ENCODE measurements around the gene LCN10.

Gene LCN10

GRCh38 chr9:136740069-136740468, 2.7 kb downstream of the LCN10 start:
- H3K4me3 ChIP-seq (replicated peaks; ENCODE audit: insufficient read depth, low read length) = no peak overlapping the region
- no peak for TF ChIP-seq GABPA (IDR thresholded peaks at IDR 0.05; ENCODE audit: low read depth)
- TF ChIP-seq SPI1 (IDR thresholded peaks at IDR 0.05; ENCODE audit: borderline replicate concordance, low read depth) = no peak
- TF ChIP-seq, protein P1, sequence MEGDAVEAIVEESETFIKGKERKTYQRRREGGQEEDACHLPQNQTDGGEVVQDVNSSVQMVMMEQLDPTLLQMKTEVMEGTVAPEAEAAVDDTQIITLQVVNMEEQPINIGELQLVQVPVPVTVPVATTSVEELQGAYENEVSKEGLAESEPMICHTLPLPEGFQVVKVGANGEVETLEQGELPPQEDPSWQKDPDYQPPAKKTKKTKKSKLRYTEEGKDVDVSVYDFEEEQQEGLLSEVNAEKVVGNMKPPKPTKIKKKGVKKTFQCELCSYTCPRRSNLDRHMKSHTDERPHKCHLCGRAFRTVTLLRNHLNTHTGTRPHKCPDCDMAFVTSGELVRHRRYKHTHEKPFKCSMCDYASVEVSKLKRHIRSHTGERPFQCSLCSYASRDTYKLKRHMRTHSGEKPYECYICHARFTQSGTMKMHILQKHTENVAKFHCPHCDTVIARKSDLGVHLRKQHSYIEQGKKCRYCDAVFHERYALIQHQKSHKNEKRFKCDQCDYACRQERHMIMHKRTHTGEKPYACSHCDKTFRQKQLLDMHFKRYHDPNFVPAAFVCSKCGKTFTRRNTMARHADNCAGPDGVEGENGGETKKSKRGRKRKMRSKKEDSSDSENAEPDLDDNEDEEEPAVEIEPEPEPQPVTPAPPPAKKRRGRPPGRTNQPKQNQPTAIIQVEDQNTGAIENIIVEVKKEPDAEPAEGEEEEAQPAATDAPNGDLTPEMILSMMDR (IDR thresholded peaks at IDR 0.05; ENCODE audit: insufficient read depth, low read length) = no peak
- TF ChIP-seq POLR2AphosphoS5 (IDR thresholded peaks at IDR 0.05; ENCODE audit: low read depth) = no peak
- no peak for TF ChIP-seq REST (IDR thresholded peaks at IDR 0.05; ENCODE audit: insufficient replicate concordance, low read depth)
- peaks cover 12% of the 10 kb centered on the region for H3K27me3 ChIP-seq (ENCODE audit: insufficient read depth, poor library complexity, severe bottlenecking)
- no peak for DNase-seq (ENCODE audit: low read depth in 1 of 2, low spot score in 1 of 2)
- no peak overlapping the region for H3K27ac ChIP-seq (replicated peaks)

- Histone ChIP-seq H3K27ac (replicated peaks) (no peak overlapping the region), H3K4me3 (replicated peaks; ENCODE audit: insufficient read depth, low read length) (no peak overlapping the region), H3K27me3 (ENCODE audit: insufficient read depth, poor library complexity, severe bottlenecking) (peaks cover 12% of the 10 kb centered on the region)
- TF ChIP-seq, protein P1 (IDR thresholded peaks at IDR 0.05; ENCODE audit: insufficient read depth, low read length) = no peak
- DNase-seq (ENCODE audit: low read depth in 1 of 2, low spot score in 1 of 2) = no peak
These were observed 3.2 kb downstream of the LCN10 start for GRCh38 chr9:136739509-136739908.

DNA sequence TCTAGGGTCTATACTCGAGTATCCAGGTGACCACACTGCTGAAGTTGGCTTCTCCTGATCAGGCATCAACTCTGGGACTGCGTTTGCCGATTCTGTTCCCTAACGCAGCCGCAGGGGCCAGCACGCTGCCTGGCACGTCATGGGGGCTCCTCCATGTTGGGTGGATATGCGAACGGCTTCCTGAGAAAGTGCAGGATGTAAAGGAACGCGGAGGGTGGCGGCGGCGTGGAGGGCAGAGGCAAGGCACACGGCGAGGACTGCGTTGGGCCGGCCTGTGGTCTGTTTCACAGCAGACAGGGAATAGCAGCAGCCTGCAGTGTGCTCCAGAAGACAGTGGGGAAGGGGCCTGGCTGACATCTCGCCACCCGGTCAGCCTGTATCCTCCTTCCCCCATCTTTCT, 3.8 kb downstream of the LCN10 start:
- Histone ChIP-seq H3K4me3 (replicated peaks; ENCODE audit: insufficient read depth, low read length) (no peak overlapping the region), H3K27ac (replicated peaks) (no peak overlapping the region), H3K27me3 (ENCODE audit: insufficient read depth, poor library complexity, severe bottlenecking) (peaks cover 12% of the 10 kb centered on the region)
- DNase-seq (ENCODE audit: low read depth in 1 of 2, low spot score in 1 of 2) = no peak
- TF ChIP-seq POLR2AphosphoS5 (IDR thresholded peaks at IDR 0.05; ENCODE audit: low read depth) = no peak
- TF ChIP-seq GABPA (IDR thresholded peaks at IDR 0.05; ENCODE audit: low read depth) = no peak
- TF ChIP-seq REST (IDR thresholded peaks at IDR 0.05; ENCODE audit: insufficient replicate concordance, low read depth) = no peak
- TF ChIP-seq, protein P1 (IDR thresholded peaks at IDR 0.05; ENCODE audit: insufficient read depth, low read length) = no peak
- TF ChIP-seq SPI1 (IDR thresholded peaks at IDR 0.05; ENCODE audit: borderline replicate concordance, low read depth) = no peak

GRCh38 chr9:136735812-136736480, 6.8 kb downstream of the LCN10 start:
- Histone ChIP-seq H3K4me3 (replicated peaks; ENCODE audit: insufficient read depth, low read length) (no peak overlapping the region), H3K27me3 (ENCODE audit: insufficient read depth, poor library complexity, severe bottlenecking) (no peaks in the 10 kb centered on the region), H3K27ac (replicated peaks) (no peak overlapping the region)
- TF ChIP-seq, protein P1 (IDR thresholded peaks at IDR 0.05; ENCODE audit: insufficient read depth, low read length) = no peak
- TF ChIP-seq SPI1 (IDR thresholded peaks at IDR 0.05; ENCODE audit: borderline replicate concordance, low read depth) = no peak
- TF ChIP-seq REST (IDR thresholded peaks at IDR 0.05; ENCODE audit: insufficient replicate concordance, low read depth) = no peak
- TF ChIP-seq POLR2AphosphoS5 (IDR thresholded peaks at IDR 0.05; ENCODE audit: low read depth) = no peak
- no peak for TF ChIP-seq GABPA (IDR thresholded peaks at IDR 0.05; ENCODE audit: low read depth)
- no peak for DNase-seq (ENCODE audit: low read depth in 1 of 2, low spot score in 1 of 2)
